Progenitor cell of endocrine pancreas (in vitro differentiated cells): ENCODE measurements around the gene NT5DC2. TPM values are rescaled to one million over a fixed set of nuclear protein-coding genes. Genes with fewer than 3 reads are reported as not detected.

Experiments used
- DNase-seq: peaks from one replicate; pipeline ENCODE4 v3.0.0; 2021; ENCODE audit warnings: low spot score; ENCODE audit not compliant: unreplicated experiment
- H3K27ac Mint-ChIP-seq: 2 replicates; pipeline ENCODE4 v1.8.0; 2021; ENCODE audit warnings: mild to moderate bottlenecking, moderate library complexity, mixed read lengths
- H3K27me3 Mint-ChIP-seq: 2 replicates; pipeline ENCODE4 v1.8.0; 2021; ENCODE audit warnings: mixed read lengths
- H3K36me3 Mint-ChIP-seq: 2 replicates; pipeline ENCODE4 v1.8.0; 2022; ENCODE audit warnings: mixed read lengths; ENCODE audit not compliant: insufficient read depth
- H3K4me1 Mint-ChIP-seq: 2 replicates; pipeline ENCODE4 v1.8.0; 2021; ENCODE audit warnings: low read depth, mixed read lengths
- H3K4me3 Mint-ChIP-seq: 2 replicates; pipeline ENCODE4 v1.8.0; 2021; ENCODE audit warnings: low read depth, mild to moderate bottlenecking, moderate library complexity, mixed read lengths
- H3K9me3 Mint-ChIP-seq: 2 replicates; pipeline ENCODE4 v1.8.0; 2021; ENCODE audit warnings: low read depth, mixed read lengths
- total RNA-seq: library from RNA; stranded (reverse); gene quantifications from 2 replicates; pipeline ENCODE4 v1.2.1, GENCODE V29; 2021
- TF ChIP-seq, protein P1 (sequence below): fragments of 200-600 bp; sonication (generic); IDR thresholded peaks from one replicate; pipeline ENCODE4 v1.5.0; 2021; ENCODE audit warnings: antibody characterized with exemption, mild to moderate bottlenecking; ENCODE audit not compliant: unreplicated experiment

Gene NT5DC2
- total RNA-seq, 1 donor from 2014 or later = 269 TPM

DNA sequence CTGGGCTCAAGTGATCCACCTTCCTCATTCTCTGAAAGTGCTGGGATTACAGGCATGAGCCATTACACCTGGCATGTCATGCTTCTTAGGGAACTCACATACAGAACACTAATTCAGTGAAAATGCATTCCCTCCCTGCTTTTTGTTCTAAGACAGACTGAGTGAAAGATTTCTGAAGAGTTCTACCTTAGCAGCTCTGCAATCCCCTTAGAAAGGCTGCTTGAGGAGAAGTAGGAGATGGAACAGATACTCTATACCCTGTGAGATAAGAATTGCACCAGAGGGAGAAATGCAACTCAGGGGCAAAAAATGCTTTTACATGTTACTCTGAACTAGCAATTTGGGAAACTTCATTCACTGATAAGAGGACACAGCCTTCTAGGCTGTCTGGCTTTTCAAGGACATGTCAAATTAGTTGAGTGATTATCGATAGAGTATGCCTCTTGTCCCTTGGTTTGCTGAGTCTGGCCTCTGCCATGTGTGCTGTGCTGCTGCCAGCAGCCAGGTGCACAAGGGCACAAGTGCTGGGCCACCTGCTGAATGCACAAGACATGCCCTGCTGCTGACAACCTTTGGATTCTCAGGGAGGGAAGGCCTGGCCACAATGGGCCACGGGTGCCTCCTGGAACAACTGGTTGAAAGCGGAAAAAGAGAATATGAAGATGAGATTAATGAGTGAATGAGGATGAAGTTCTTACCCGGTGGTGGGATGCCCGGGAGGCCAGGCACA, 20.5 kb upstream of the NT5DC2 start:
- TF ChIP-seq, protein P1, sequence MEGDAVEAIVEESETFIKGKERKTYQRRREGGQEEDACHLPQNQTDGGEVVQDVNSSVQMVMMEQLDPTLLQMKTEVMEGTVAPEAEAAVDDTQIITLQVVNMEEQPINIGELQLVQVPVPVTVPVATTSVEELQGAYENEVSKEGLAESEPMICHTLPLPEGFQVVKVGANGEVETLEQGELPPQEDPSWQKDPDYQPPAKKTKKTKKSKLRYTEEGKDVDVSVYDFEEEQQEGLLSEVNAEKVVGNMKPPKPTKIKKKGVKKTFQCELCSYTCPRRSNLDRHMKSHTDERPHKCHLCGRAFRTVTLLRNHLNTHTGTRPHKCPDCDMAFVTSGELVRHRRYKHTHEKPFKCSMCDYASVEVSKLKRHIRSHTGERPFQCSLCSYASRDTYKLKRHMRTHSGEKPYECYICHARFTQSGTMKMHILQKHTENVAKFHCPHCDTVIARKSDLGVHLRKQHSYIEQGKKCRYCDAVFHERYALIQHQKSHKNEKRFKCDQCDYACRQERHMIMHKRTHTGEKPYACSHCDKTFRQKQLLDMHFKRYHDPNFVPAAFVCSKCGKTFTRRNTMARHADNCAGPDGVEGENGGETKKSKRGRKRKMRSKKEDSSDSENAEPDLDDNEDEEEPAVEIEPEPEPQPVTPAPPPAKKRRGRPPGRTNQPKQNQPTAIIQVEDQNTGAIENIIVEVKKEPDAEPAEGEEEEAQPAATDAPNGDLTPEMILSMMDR = no peak

DNA sequence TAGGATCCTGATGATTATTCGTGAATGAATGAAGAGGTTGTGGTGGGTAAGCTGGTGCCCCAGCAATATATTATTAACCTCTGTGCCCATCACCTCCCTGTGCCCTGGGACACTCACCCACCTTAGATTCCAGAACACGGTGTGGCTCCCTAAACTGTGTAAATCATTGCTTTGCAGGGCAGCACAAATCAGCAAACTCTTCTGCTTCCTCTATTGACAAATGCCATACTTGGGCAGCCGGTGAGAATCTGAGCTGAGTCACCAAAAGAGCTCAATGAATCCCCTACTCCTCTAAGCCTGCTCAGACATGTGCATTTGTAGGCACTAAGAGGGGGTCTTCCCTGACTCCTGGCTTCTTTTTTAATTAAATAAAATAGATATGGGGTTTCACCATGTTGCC, 18.4 kb upstream of the NT5DC2 start:
- TF ChIP-seq, protein P1 = no peak
- H3K9me3 Mint-ChIP-seq = no peaks in the 10 kb centered on the region
- H3K4me3 Mint-ChIP-seq = no peak overlapping the region
- peaks cover 2% of the 10 kb centered on the region for H3K4me1 Mint-ChIP-seq
- no peak for DNase-seq
- H3K27me3 Mint-ChIP-seq = no peaks in the 10 kb centered on the region
- peaks cover 13% of the 10 kb centered on the region for H3K36me3 Mint-ChIP-seq
- no peak overlapping the region for H3K27ac Mint-ChIP-seq

More for the DNA sequence above, 20.5 kb upstream of the NT5DC2 start:
- peak overlapping the region; percentile 85 for H3K27ac Mint-ChIP-seq
- H3K27me3 Mint-ChIP-seq = no peaks in the 10 kb centered on the region
- H3K4me1 Mint-ChIP-seq = peaks cover 2% of the 10 kb centered on the region
- H3K9me3 Mint-ChIP-seq = no peaks in the 10 kb centered on the region
- no peak overlapping the region for H3K4me3 Mint-ChIP-seq
- no peak for DNase-seq
- peaks cover 9% of the 10 kb centered on the region for H3K36me3 Mint-ChIP-seq

DNA sequence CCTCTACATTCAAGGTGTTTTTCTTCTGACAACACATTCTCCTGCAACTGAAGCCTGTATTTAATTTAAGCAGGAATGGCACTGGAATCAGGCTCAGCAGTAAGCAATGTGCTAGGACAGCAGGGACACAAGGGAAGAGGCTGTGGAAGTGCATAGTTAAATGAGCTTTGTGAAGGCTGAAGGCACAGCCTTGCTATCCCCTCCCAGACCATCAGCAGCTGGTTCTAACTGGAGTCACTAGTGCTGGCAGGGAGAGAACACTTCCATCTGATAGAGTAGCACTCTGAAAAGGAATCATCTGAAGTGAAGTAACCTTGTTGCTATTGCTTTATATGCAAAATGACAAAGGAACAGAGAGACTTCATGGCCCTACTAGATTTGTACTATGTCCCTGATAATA, 17.5 kb upstream of the NT5DC2 start:
- TF ChIP-seq, protein P1 = no peak
- no peak overlapping the region for H3K4me3 Mint-ChIP-seq
- peaks cover 2% of the 10 kb centered on the region for H3K4me1 Mint-ChIP-seq
- no peak for DNase-seq
- no peaks in the 10 kb centered on the region for H3K27me3 Mint-ChIP-seq
- peaks cover 15% of the 10 kb centered on the region for H3K36me3 Mint-ChIP-seq
- H3K9me3 Mint-ChIP-seq = no peaks in the 10 kb centered on the region
- H3K27ac Mint-ChIP-seq = no peak overlapping the region

- H3K27me3 Mint-ChIP-seq = no peaks in the 10 kb centered on the region
- no peaks in the 10 kb centered on the region for H3K9me3 Mint-ChIP-seq
- DNase-seq = no peak
- TF ChIP-seq, protein P1 = no peak
- no peaks in the 10 kb centered on the region for H3K4me1 Mint-ChIP-seq
- no peak overlapping the region for H3K4me3 Mint-ChIP-seq
- H3K27ac Mint-ChIP-seq = no peak overlapping the region
- H3K36me3 Mint-ChIP-seq = peaks cover 13% of the 10 kb centered on the region
Observed at GRCh38 chr3:52547143-52547542, 13.5 kb upstream of the NT5DC2 start.

DNA sequence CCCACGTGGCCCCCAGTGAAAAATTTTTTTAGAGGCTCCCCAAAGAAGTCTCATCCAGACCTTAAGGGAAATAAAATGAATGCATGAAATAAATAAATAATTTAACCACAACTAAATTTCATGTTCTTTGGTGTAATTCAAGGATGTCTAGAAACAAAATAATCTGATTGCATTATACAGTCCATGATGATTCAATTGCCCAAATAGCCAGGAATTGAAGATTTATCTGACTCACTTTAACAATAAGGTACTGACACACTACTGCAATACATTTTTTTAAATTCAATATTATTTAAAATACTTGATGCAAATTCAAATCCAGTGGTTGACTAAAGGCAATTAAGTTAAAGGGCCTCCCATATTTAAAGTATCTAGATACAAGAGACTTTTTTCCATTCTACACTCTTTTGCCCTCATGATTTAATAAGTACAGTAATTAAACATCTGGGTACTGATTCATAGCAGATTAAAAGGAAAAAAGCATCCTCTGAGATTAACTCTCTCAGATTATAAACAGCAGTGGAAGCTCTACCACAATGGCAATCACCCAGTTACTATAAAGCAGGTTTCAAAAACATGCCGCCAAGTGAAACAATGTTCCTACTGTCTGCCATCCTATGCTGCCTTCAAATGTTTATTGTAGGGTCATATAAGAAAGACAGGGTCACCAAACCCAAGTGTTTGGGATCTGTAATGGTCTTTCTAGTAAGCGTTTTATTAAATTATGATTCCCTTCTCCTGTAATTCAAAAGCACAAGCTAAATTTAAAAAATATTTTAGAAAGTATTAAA, 12.6 kb upstream of the NT5DC2 start:
- Mint-ChIP-seq H3K4me1 (no peaks in the 10 kb centered on the region), H3K27me3 (no peaks in the 10 kb centered on the region), H3K4me3 (no peak overlapping the region), H3K36me3 (peaks cover 13% of the 10 kb centered on the region), H3K27ac (no peak overlapping the region), H3K9me3 (no peaks in the 10 kb centered on the region)
- TF ChIP-seq, protein P1 = no peak
- DNase-seq = no peak
